GM23338 (cell line): ENCODE data around the gene PDE10A. TPM values are rescaled to one million over a fixed set of nuclear protein-coding genes. Genes with fewer than 3 reads are reported as not detected.

Experiments
- ATAC-seq: fragments of 200-7000 bp; cut with Tn5 transposase; 3 replicates; pipeline ENCODE4 v1.9.1; 2020
- DNase-seq: peaks from one replicate; pipeline ENCODE4 v3.0.0-alpha.2; 2015; ENCODE audit warnings: low spot score
- H2AFZ ChIP-seq: fragments of 200-600 bp; sonication (generic); 2 replicates; pipeline ENCODE4 v1.8.0; 2016; ENCODE audit warnings: antibody characterized with exemption, mild to moderate bottlenecking, moderate library complexity
- H3F3A ChIP-seq: fragments of 200-600 bp; sonication (generic); replicated peaks from 2 replicates; pipeline ENCODE4 v1.8.0; 2017; ENCODE audit warnings: antibody characterized with exemption, mixed run types, low read depth
- H3K27ac ChIP-seq: fragments of 200-600 bp; sonication (generic); 2 replicates; pipeline ENCODE4 v1.6.1; 2016; ENCODE audit warnings: low read depth
- H3K27me3 ChIP-seq: fragments of 200-600 bp; sonication (generic); 2 replicates; pipeline ENCODE4 v1.8.0; 2016; ENCODE audit warnings: mild to moderate bottlenecking, mixed run types, moderate library complexity; ENCODE audit not compliant: insufficient read depth
- H3K36me3 ChIP-seq: fragments of 200-600 bp; sonication (generic); 2 replicates; pipeline ENCODE4 v1.8.0; 2016; ENCODE audit warnings: mild to moderate bottlenecking; ENCODE audit not compliant: insufficient read depth
- H3K4me1 ChIP-seq: fragments of 200-600 bp; sonication (generic); 2 replicates; pipeline ENCODE4 v1.8.0; 2016; ENCODE audit warnings: mild to moderate bottlenecking, moderate library complexity; ENCODE audit not compliant: insufficient read depth
- H3K4me2 ChIP-seq: fragments of 200-600 bp; sonication (generic); 2 replicates; pipeline ENCODE4 v1.7.1; 2017; ENCODE audit warnings: mixed run types
- H3K4me3 ChIP-seq: fragments of 200-600 bp; sonication (generic); 2 replicates; pipeline ENCODE4 v1.6.1; 2016; ENCODE audit warnings: mixed run types
- H3K79me2 ChIP-seq: fragments of 200-600 bp; sonication (generic); replicated peaks from 2 replicates; pipeline ENCODE4 v1.8.0; 2017; ENCODE audit warnings: mild to moderate bottlenecking; ENCODE audit not compliant: insufficient read depth
- H3K9me2 ChIP-seq: fragments of 200-600 bp; sonication (generic); 2 replicates; pipeline ENCODE4 v1.8.0; 2017; ENCODE audit not compliant: insufficient read depth
- H4K20me1 ChIP-seq: fragments of 200-600 bp; sonication (generic); replicated peaks from 2 replicates; pipeline ENCODE4 v1.8.0; 2017; ENCODE audit warnings: mild to moderate bottlenecking; ENCODE audit not compliant: insufficient read depth
- H3K27ac Mint-ChIP-seq: 2 replicates; pipeline ENCODE4 v1.8.0; 2020; ENCODE audit warnings: inconsistent platforms, mild to moderate bottlenecking, moderate library complexity, mixed read lengths
- H3K27me3 Mint-ChIP-seq: 3 replicates; pipeline ENCODE4 v1.8.0; 2022; ENCODE audit warnings: low read depth, mild to moderate bottlenecking, moderate library complexity, mixed read lengths, inconsistent platforms; ENCODE audit not compliant: insufficient read depth, poor library complexity
- H3K36me3 Mint-ChIP-seq: 3 replicates; pipeline ENCODE4 v1.8.0; 2021; ENCODE audit warnings: low read depth, mild to moderate bottlenecking, inconsistent platforms, moderate library complexity, mixed read lengths
- H3K4me1 Mint-ChIP-seq: 3 replicates; pipeline ENCODE4 v1.8.0; 2020; ENCODE audit warnings: mild to moderate bottlenecking, inconsistent platforms, mixed read lengths
- H3K4me3 Mint-ChIP-seq: 3 replicates; pipeline ENCODE4 v1.8.0; 2021; ENCODE audit warnings: moderate library complexity, mild to moderate bottlenecking, inconsistent platforms, mixed read lengths
- H3K9me3 Mint-ChIP-seq: 3 replicates; pipeline ENCODE4 v1.8.0; 2020; ENCODE audit warnings: moderate library complexity, mild to moderate bottlenecking, inconsistent platforms, mixed read lengths
- CREB1 ChIP-seq: fragments of 250-450 bp; sonication (Bioruptor Pico); IDR thresholded peaks from 2 replicates; pipeline ENCODE4 v1.5.0; 2020; ENCODE audit warnings: low read depth, mild to moderate bottlenecking, moderate library complexity
- CTCF ChIP-seq, 2 experiments: fragments of 200-600 bp in 1 of 2; sonication (generic) in 1 of 2; conservative IDR thresholded peaks; 2 replicates each; pipeline versions ENCODE4 v1.5.1 to v1.6.1; 2016 to 2017; ENCODE audit warnings: antibody characterized with exemption in 2 of 2, low read depth in 2 of 2, mild to moderate bottlenecking in 2 of 2, moderate library complexity in 1 of 2
- ETS1 ChIP-seq: IDR thresholded peaks from 2 replicates; pipeline ENCODE4 v1.6.1; 2016; ENCODE audit warnings: antibody characterized with exemption
- EZH2 ChIP-seq: fragments of 200-600 bp; sonication (generic); IDR thresholded peaks from one replicate; pipeline ENCODE4 v1.8.0; 2017; ENCODE audit warnings: antibody characterized with exemption, mild to moderate bottlenecking, low read depth; ENCODE audit not compliant: unreplicated experiment
- EZH2phosphoT487 ChIP-seq: fragments of 200-600 bp; sonication (generic); IDR thresholded peaks from one replicate; pipeline ENCODE4 v1.8.1; 2018; ENCODE audit warnings: antibody characterized with exemption; ENCODE audit not compliant: unreplicated experiment
- JUNB ChIP-seq: IDR thresholded peaks from one replicate; pipeline ENCODE4 v1.6.1; 2016; ENCODE audit warnings: antibody characterized with exemption; ENCODE audit not compliant: unreplicated experiment
- NANOG ChIP-seq: IDR thresholded peaks from 2 replicates; pipeline ENCODE4 v1.6.1; 2016; ENCODE audit warnings: antibody characterized with exemption, borderline replicate concordance
- POLR2AphosphoS5 ChIP-seq: IDR thresholded peaks from 2 replicates; pipeline ENCODE4 v1.6.1; 2016; ENCODE audit warnings: antibody characterized with exemption, low read depth
- REST ChIP-seq: IDR thresholded peaks from one replicate; pipeline ENCODE4 v1.6.1; 2018; ENCODE audit warnings: antibody characterized with exemption; ENCODE audit not compliant: unreplicated experiment
- STAT1 ChIP-seq: IDR thresholded peaks from one replicate; pipeline ENCODE4 v1.6.1; 2016; ENCODE audit warnings: antibody characterized with exemption; ENCODE audit not compliant: unreplicated experiment
- ZNF114 ChIP-seq: fragments of 250-450 bp; sonication (Bioruptor Pico); IDR thresholded peaks from 2 replicates; pipeline ENCODE4 v1.5.0; 2020; ENCODE audit warnings: mild to moderate bottlenecking, moderate library complexity
- ZNF331 ChIP-seq: fragments of 250-450 bp; sonication (Bioruptor Pico); IDR thresholded peaks from 2 replicates; pipeline ENCODE4 v1.5.0; 2020; ENCODE audit warnings: low read depth, mild to moderate bottlenecking, moderate library complexity
- ZNF462 ChIP-seq: fragments of 250-450 bp; sonication (Bioruptor Pico); IDR thresholded peaks from 2 replicates; pipeline ENCODE4 v1.5.0; 2020; ENCODE audit warnings: mild to moderate bottlenecking, moderate library complexity
- polyA plus RNA-seq: library from polyadenylated mRNA; unstranded; fragments of >200 nt; fragmentation: Nextera tagmentation; extraction: Ambion mirVana; gene quantifications from 2 replicates; pipeline ENCODE4 v1.2.1, GENCODE V29; 2016
- total RNA-seq: library from RNA; depleted of rRNA; stranded (reverse); fragments of >200 nt; shearing (Covaris generic); gene quantifications from 2 replicates; pipeline ENCODE4 v1.2.3, GENCODE V29; 2014

Gene PDE10A
- total and polyA plus RNA-seq, 2 experiments from 2014 or later, result 0.50 to 3.9 TPM

GRCh38 chr6:165571721-165572132 is 91.3 kb downstream of the PDE10A start:
- Histone ChIP-seq H4K20me1 (no peaks in the 10 kb centered on the region), H3K27ac (no peak overlapping the region)

More at GRCh38 chr6:165571721-165572132, 91.3 kb downstream of the PDE10A start:
- Histone ChIP-seq H3K79me2 (no peaks in the 10 kb centered on the region), H3K4me3 (no peak overlapping the region), H3K9me2 (no peaks in the 10 kb centered on the region; the same call in 1 of the 2 replicates), H3K36me3 (no peaks in the 10 kb centered on the region), H3K4me2 (no peak overlapping the region), H2AFZ (no peak overlapping the region), H3K4me1 (no peaks in the 10 kb centered on the region), H3K27me3 (no peaks in the 10 kb centered on the region), H3F3A (no peaks in the 10 kb centered on the region)
- Mint-ChIP-seq H3K4me1 (peaks cover 2% of the 10 kb centered on the region; the same call in 2 of the 3 replicates), H3K9me3 (no peaks in the 10 kb centered on the region; the same call in 2 of the 3 replicates), H3K36me3 (no peaks in the 10 kb centered on the region), H3K27ac (no peak overlapping the region), H3K27me3 (no peaks in the 10 kb centered on the region), H3K4me3 (no peak overlapping the region)
- no peak for ATAC-seq
- TF ChIP-seq NANOG (no peak), ZNF114 (no peak), JUNB (no peak), ETS1 (no peak), ZNF462 (CRISPR knock-in tag) (no peak), EZH2 (no peak), REST (no peak), ZNF331 (CRISPR knock-in tag) (no peak), EZH2phosphoT487 (no peak), POLR2AphosphoS5 (no peak), STAT1 (no peak), CTCF (conservative IDR thresholded peaks at IDR 0.05; ENCODE audit: low read depth in 2 of 2) (no peak), CREB1 (CRISPR knock-in tag) (no peak)
- no peak for DNase-seq
